Activated CD4-positive, alpha-beta T cell treated with anti-CD3 and anti-CD28 coated beads for 4 hours (primary cell): ENCODE results near the gene FKRP.
A peak's percentile ranks its signal among the peaks of the same experiment; 100 is the strongest.

ENCODE experiments used
- DNase-seq, 2 donors: peaks; one replicate each; pipeline ENCODE4 v3.0.0-alpha.2; 2020

The FKRP gene

GRCh38 chr19:46732172-46732938 is 13.5 kb upstream of the FKRP start:
- DNase-seq, result no peak

- DNase-seq, result no peak
Observed at GRCh38 chr19:46732966-46733689, 12.7 kb upstream of the FKRP start.

- no peak for DNase-seq
Observed at GRCh38 chr19:46733690-46734292, 12.1 kb upstream of the FKRP start.

GRCh38 chr19:46736531-46737297 is 9.1 kb upstream of the FKRP start:
- no peak for DNase-seq

GRCh38 chr19:46737298-46737654 is 8.6 kb upstream of the FKRP start:
- DNase-seq, result no peak

GRCh38 chr19:46737761-46738171 is 8.1 kb upstream of the FKRP start:
- no peak for DNase-seq

- DNase-seq, result no peak
Observed at GRCh38 chr19:46739290-46739771, 6.5 kb upstream of the FKRP start.

GRCh38 chr19:46741447-46741846 is 4.4 kb upstream of the FKRP start:
- no peak for DNase-seq

GRCh38 chr19:46742926-46743480 is 2.9 kb upstream of the FKRP start:
- no peak for DNase-seq

GRCh38 chr19:46744005-46744691 is 1.7 kb upstream of the FKRP start:
- no peak for DNase-seq

GRCh38 chr19:46745030-46745429 is 827 bp upstream of the FKRP start:
- DNase-seq, result no peak

GRCh38 chr19:46746281-46747057 is 612 bp downstream of the FKRP start, which contains the start of gene STRN4:
Gene STRN4 (minus strand): TSS chr19:46746450. CDS start chr19:46746430, 20 bp downstream.
- DNase-seq, result peak; percentile 53 to 63

GRCh38 chr19:46748325-46749109 is 2.7 kb downstream of the FKRP start:
- DNase-seq, result peak; percentile 78 to 82

- DNase-seq, result peak; percentile 60 to 66
Observed at GRCh38 chr19:46753420-46754155, 7.7 kb downstream of the FKRP start.

GRCh38 chr19:46755077-46755852 is 9.4 kb downstream of the FKRP start:
- DNase-seq, result no peak

- DNase-seq, result no peak
Observed at GRCh38 chr19:46755853-46756543, 10.1 kb downstream of the FKRP start.

- DNase-seq, result no peak
Observed at GRCh38 chr19:46756544-46756888, 10.7 kb downstream of the FKRP start.

GRCh38 chr19:46759206-46759605 is 13.3 kb downstream of the FKRP start:
- DNase-seq, result no peak
